Suprapubic skin (tissue), 3 donors: ENCODE data around the gene DUX4.
"Not testable (repeated sequence)": the region's sequence is repeated elsewhere in the genome, so short reads cannot be mapped to it uniquely, and the experiment has no call there.

Experiments used
- CTCF ChIP-seq, 2 donors: fragments of 200-600 bp in 1 of 2; fragments of 450-650 bp in 1 of 2; sonication (generic) in 1 of 2; IDR thresholded peaks; one replicate each; pipeline ENCODE4 v1.5.1; 2016 to 2019; ENCODE audit warnings: antibody characterized with exemption in 2 of 2, mild to moderate bottlenecking in 1 of 2, moderate library complexity in 1 of 2
- POLR2A ChIP-seq, 2 donors: fragments of 450-650 bp; IDR thresholded peaks; one replicate each; pipeline ENCODE4 v1.6.1; 2017; ENCODE audit warnings: antibody characterized with exemption in 2 of 2, mild to moderate bottlenecking in 2 of 2, moderate library complexity in 2 of 2

- not testable (repeated sequence) for TF ChIP-seq CTCF, POLR2A (IDR thresholded peaks at IDR 0.05)
Measured at GRCh38 chr4:190175436-190175835, 1.9 kb downstream of the DUX4 start.
